HG03571 (cell line): ENCODE results near the gene SLC30A10.
"Not testable (repeated sequence)": the region's sequence is repeated elsewhere in the genome, so short reads cannot be mapped to it uniquely, and the experiment has no call there.

ENCODE experiments used
- ATAC-seq: cut with Tn5 transposase; IDR thresholded peaks from one replicate; pipeline ENCODE4 v1.9.1; 2021; ENCODE audit not compliant: unreplicated experiment

Gene SLC30A10

GRCh38 chr1:219897914-219898313 lies 30.4 kb downstream of the SLC30A10 start:
- no peak for ATAC-seq

- ATAC-seq, result not testable (repeated sequence)
Observed at GRCh38 chr1:219892271-219892670, 36.1 kb downstream of the SLC30A10 start.

DNA sequence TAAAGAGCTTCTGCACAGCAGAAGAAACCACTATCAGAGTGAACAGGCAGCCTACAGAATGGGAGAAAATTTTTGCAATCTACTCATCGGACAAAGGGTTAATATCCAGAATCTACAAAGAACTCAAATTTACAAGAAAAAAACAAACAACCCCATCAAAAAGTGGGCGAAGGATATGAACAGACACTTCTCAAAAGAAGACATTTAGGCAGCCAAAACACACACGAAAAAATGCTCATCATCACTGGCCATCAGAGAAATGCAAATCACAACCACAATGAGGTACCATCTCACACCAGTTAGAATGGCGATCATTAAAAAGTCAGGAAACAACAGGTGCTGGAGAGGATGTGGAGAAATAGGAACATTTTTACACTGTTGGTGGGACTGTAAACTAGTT lies 36.5 kb downstream of the SLC30A10 start:
- ATAC-seq, result not testable (repeated sequence)

- ATAC-seq, result not testable (repeated sequence)
Observed at GRCh38 chr1:219888667-219889066, 39.7 kb downstream of the SLC30A10 start.

GRCh38 chr1:219885680-219886079 lies 42.7 kb downstream of the SLC30A10 start:
- ATAC-seq, result no peak

DNA sequence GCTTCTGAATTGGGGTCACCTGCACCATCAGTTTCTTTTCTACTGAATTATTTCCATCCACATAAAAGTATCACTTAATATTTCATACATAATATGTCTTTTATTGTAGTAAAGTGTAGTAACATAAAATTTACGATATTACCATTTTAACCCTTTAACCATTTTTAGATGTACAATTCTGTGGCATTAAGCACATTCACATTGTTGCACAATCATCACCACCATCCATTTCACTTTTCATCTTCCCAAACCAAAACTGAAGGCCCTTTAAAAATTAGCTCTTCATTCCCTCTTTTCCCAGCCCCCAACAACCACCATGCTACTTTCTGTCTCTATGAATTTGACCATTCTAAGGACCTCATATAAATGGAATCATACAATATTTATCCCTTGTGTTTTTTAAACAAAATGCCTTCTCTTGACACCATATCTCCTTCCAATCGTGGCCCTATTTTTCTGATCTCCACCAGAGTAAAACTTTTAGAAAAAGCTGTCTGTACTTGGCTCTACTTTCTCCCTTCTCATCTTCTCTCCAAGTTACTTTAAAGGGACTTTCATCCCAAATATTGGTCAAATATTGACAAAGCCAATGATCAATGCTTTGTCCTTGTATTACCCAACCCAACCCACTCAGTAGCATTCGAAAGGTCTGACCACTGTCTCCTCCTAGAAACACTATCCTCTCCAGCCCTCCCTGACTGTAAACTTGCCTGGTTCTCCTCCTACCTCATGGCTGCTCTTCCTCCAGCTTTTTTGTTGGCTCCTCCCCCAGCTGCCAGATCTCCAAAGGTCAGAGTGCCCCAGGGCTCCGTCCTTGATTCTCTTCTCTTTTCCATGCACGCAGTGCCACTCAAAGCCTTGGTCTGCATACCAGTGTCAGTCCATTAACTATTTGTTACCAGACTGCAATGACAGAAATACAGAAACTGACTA lies 44.7 kb downstream of the SLC30A10 start:
- ATAC-seq, result no peak

GRCh38 chr1:219882755-219883154 lies 45.6 kb downstream of the SLC30A10 start:
- no peak for ATAC-seq

GRCh38 chr1:219882096-219882495 lies 46.3 kb downstream of the SLC30A10 start:
- ATAC-seq, result no peak

DNA sequence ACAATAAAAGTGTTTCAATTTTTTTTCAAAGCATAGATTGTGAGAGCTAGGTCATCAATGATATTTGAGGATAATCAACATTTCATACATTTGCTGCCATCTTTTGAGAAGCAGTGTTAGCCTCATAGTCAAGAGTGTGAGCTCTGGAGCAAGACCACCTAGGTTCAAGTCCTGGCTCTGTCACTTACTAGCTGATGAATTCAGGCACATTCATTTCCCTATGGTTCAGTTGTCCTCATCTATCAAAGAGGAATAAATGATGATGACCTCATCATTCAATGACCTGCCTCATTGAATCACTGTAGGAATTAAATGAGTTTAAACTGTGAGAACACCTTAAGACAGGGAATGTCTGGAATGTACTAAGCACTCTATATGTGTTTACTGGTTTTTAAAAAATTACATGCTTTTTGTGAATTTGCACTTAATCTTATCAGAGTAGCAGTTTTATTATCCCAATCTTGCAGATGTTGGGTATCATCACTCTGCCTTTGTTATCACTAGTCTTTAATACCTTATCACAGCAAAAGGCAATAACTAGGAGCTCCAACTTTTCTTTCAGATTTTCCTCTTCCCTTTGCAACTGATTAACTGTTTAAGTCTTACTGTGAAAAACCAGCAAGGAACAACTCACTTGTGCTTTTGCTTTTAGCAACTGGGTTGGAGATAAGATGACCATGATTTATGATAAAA lies 47.4 kb downstream of the SLC30A10 start:
- no peak for ATAC-seq

- ATAC-seq, result no peak
Observed at GRCh38 chr1:219876798-219877209, 51.6 kb downstream of the SLC30A10 start.

- no peak for ATAC-seq
Observed at GRCh38 chr1:219875860-219876259, 52.5 kb downstream of the SLC30A10 start.

GRCh38 chr1:219872538-219872937 lies 55.8 kb downstream of the SLC30A10 start:
- ATAC-seq, result not testable (repeated sequence)

GRCh38 chr1:219871427-219872057 lies 56.8 kb downstream of the SLC30A10 start:
- no peak for ATAC-seq

DNA sequence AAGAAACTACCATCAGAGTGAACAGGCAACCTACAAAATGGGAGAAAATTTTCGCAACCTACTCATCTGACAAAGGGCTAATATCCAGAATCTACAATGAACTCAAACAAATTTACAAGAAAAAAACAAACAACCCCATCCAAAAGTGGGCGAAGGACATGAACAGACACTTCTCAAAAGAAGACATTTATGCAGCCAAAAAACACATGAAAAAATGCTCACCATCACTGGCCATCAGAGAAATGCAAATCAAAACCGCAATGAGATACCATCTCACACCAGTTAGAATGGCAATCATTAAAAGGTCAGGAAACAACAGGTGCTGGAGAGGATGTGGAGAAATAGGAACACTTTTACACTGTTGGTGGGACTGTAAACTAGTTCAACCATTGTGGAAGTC lies 59.7 kb downstream of the SLC30A10 start:
- ATAC-seq, result not testable (repeated sequence)
